ENCODE measurements around the gene DNTTIP2. TPM values are rescaled to one million over a fixed set of nuclear protein-coding genes. Genes with fewer than 3 reads are reported as not detected.

DNTTIP2 gene
- total RNA-seq, 1 experiment from 2014 or later, result 101 TPM

- H3K23me2 ChIP-seq (ENCODE audit: insufficient read length, low read depth, low read length, poor library complexity, severe bottlenecking), result no peaks in the 10 kb centered on the region
- whole genome bisulfite sequencing (ENCODE audit: extremely low coverage, insufficient read length, low lambda C conversion rate), result no CpG with 5 or more reads among the region's 4 CpGs
- Mint-ChIP-seq H3K27ac (no peak overlapping the region), H3K9me3 (peaks cover 13 to 14% of the 10 kb centered on the region in 2 experiments; a peak in 4 of 5 replicates), H3K4me3 (no peak overlapping the region), H3K36me3 (ENCODE audit: insufficient read depth in 1 of 3, low read depth in 3 of 3) (peaks cover 17 to 27% (median 21%) of the 10 kb centered on the region in 3 experiments), H3K27me3 (ENCODE audit: low read depth) (no peaks in the 10 kb centered on the region), H3K4me1 (peaks cover 12 to 14% of the 10 kb centered on the region in 2 experiments)
- H3K18ac ChIP-seq (ENCODE audit: insufficient read length, low read depth, low read length), result no peak overlapping the region
- H3K9me3 ChIP-seq (ENCODE audit: control insufficient read depth, low read depth, low read length), result no peaks in the 10 kb centered on the region
- no peaks in the 10 kb centered on the region for H4K20me1 ChIP-seq (ENCODE audit: control insufficient read depth, insufficient read depth, insufficient read length)
- H3K23ac ChIP-seq (ENCODE audit: insufficient read length, low read depth, low read length), result no peak overlapping the region
- no peak overlapping the region for H2BK20ac ChIP-seq (ENCODE audit: low read depth, low read length, poor library complexity, severe bottlenecking)
- no peaks in the 10 kb centered on the region for H3K79me2 ChIP-seq (ENCODE audit: insufficient read depth, low read length)
- H4K5ac ChIP-seq (ENCODE audit: insufficient read length, low read depth, low read length), result no peak overlapping the region
- H3K9ac ChIP-seq (ENCODE audit: extremely low read depth, insufficient read length, low read length), result no peak overlapping the region
- H3K4me1 ChIP-seq (ENCODE audit: insufficient read depth, low read length), result no peaks in the 10 kb centered on the region; the same call in 1 of the 2 replicates
- H2BK12ac ChIP-seq (ENCODE audit: insufficient read length, low read depth, low read length), result no peak overlapping the region
- TF ChIP-seq CTCF (conservative IDR thresholded peaks at IDR 0.05), result no peak
- H4K8ac ChIP-seq (replicated peaks; ENCODE audit: insufficient read length, low read depth, low read length), result no peak overlapping the region
- H3K4me2 ChIP-seq (ENCODE audit: insufficient read depth, insufficient read length, low read length), result no peak overlapping the region
- no peak overlapping the region for H2AFZ ChIP-seq (ENCODE audit: low read length)
- H2BK120ac ChIP-seq (ENCODE audit: low read depth, low read length, poor library complexity, severe bottlenecking), result no peak overlapping the region
- H3K27ac ChIP-seq (ENCODE audit: insufficient read length, low read depth, low read length), result no peak overlapping the region
- no peak overlapping the region for H2AK5ac ChIP-seq (ENCODE audit: insufficient read length, low read length)
- no peaks in the 10 kb centered on the region for H3K79me1 ChIP-seq (ENCODE audit: insufficient read depth, low read depth, low read length, poor library complexity, severe bottlenecking)
- H2BK15ac ChIP-seq (ENCODE audit: low read depth, low read length), result no peak overlapping the region
- no peak overlapping the region for H3K4ac ChIP-seq (ENCODE audit: low read depth, low read length)
- H3K27me3 ChIP-seq (ENCODE audit: insufficient read depth, low read length), result no peaks in the 10 kb centered on the region
- H4K91ac ChIP-seq (ENCODE audit: insufficient read length, low read depth, low read length), result no peak overlapping the region
- H3T11ph ChIP-seq (ENCODE audit: low read length), result no peak overlapping the region
- H3K14ac ChIP-seq (ENCODE audit: insufficient read depth, low read length), result no peak overlapping the region
- no peak for DNase-seq
- H3K56ac ChIP-seq (ENCODE audit: insufficient read length, low read depth, low read length), result no peak overlapping the region
- no peak overlapping the region for H2BK5ac ChIP-seq (ENCODE audit: insufficient read length, low read length)
Observed at GRCh38 chr1:93840956-93841482, 38.0 kb downstream of the DNTTIP2 start.

Measured in H9 (cell line).